ENCODE results near the gene NUP35. TPM values are rescaled to one million over a fixed set of nuclear protein-coding genes. Genes with fewer than 3 reads are reported as not detected.

NUP35 gene
- polyA plus RNA-seq, 1 donor from 2014 or later = 40.7 TPM

- H3K9ac ChIP-seq (ENCODE audit: low read length) = no peak overlapping the region
- no peaks in the 10 kb centered on the region for H3K79me2 ChIP-seq (replicated peaks; ENCODE audit: insufficient read depth, low read length)
- no peaks in the 10 kb centered on the region for H3F3A ChIP-seq (ENCODE audit: insufficient read depth, low read length, poor library complexity, severe bottlenecking)
- no peaks in the 10 kb centered on the region for H3K9me2 ChIP-seq (ENCODE audit: insufficient read depth, low read length)
- H3K36me3 ChIP-seq (ENCODE audit: insufficient read depth, low read length) = peaks cover 6% of the 10 kb centered on the region
- no peaks in the 10 kb centered on the region for H4K20me1 ChIP-seq (ENCODE audit: insufficient read depth)
- no peak overlapping the region for H3K27ac ChIP-seq (ENCODE audit: low read length)
- no peaks in the 10 kb centered on the region for H3K27me3 ChIP-seq (ENCODE audit: insufficient read depth, low read depth, low read length)
- H3K4me3 ChIP-seq (ENCODE audit: low read length) = no peak overlapping the region
- TF ChIP-seq EP300 (conservative IDR thresholded peaks at IDR 0.05; ENCODE audit: poor library complexity, severe bottlenecking) = no peak
- TF ChIP-seq SMC3 (conservative IDR thresholded peaks at IDR 0.05; ENCODE audit: poor library complexity) = no peak
- no peak for TF ChIP-seq CTCF (IDR thresholded peaks at IDR 0.05; ENCODE audit: poor library complexity, severe bottlenecking)
- no peak for TF ChIP-seq EZH2 (IDR thresholded peaks at IDR 0.05; ENCODE audit: borderline replicate concordance, insufficient read depth, low read length, poor library complexity, severe bottlenecking)
- no peak for TF ChIP-seq REST (IDR thresholded peaks at IDR 0.05; ENCODE audit: borderline replicate concordance)
- no peak for TF ChIP-seq RAD21 (conservative IDR thresholded peaks at IDR 0.05)
- no peak for TF ChIP-seq POLR2AphosphoS5 (IDR thresholded peaks at IDR 0.05)
- no peak for TF ChIP-seq MXI1 (conservative IDR thresholded peaks at IDR 0.05; ENCODE audit: poor library complexity, severe bottlenecking)
- no peak for TF ChIP-seq TAF1 (IDR thresholded peaks at IDR 0.05; ENCODE audit: low read depth)
- no peak overlapping the region for H2AFZ ChIP-seq (ENCODE audit: low read depth, low read length)
- no peaks in the 10 kb centered on the region for H3K9me3 ChIP-seq (ENCODE audit: low read length)
- H3K4me2 ChIP-seq (ENCODE audit: low read length) = no peak overlapping the region
Measured at GRCh38 chr2:183179156-183179555, 54.9 kb downstream of the NUP35 start.

GRCh38 chr2:183185534-183185933 lies 61.3 kb downstream of the NUP35 start:
- Histone ChIP-seq H3K36me3 (ENCODE audit: insufficient read depth, low read length) (peaks cover 6% of the 10 kb centered on the region), H3K27ac (ENCODE audit: low read length) (no peak overlapping the region), H2AFZ (ENCODE audit: low read depth, low read length) (no peak overlapping the region), H3K9me3 (ENCODE audit: low read length) (no peaks in the 10 kb centered on the region), H3K4me2 (ENCODE audit: low read length) (no peak overlapping the region), H3K27me3 (ENCODE audit: insufficient read depth, low read depth, low read length) (no peaks in the 10 kb centered on the region), H3K4me3 (ENCODE audit: low read length) (no peak overlapping the region), H3K79me2 (replicated peaks; ENCODE audit: insufficient read depth, low read length) (no peaks in the 10 kb centered on the region), H3K9ac (ENCODE audit: low read length) (no peak overlapping the region), H4K20me1 (ENCODE audit: insufficient read depth) (no peaks in the 10 kb centered on the region), H3K9me2 (ENCODE audit: insufficient read depth, low read length) (no peaks in the 10 kb centered on the region), H3F3A (ENCODE audit: insufficient read depth, low read length, poor library complexity, severe bottlenecking) (no peaks in the 10 kb centered on the region)
- TF ChIP-seq SMC3 (conservative IDR thresholded peaks at IDR 0.05; ENCODE audit: poor library complexity) (no peak), RAD21 (conservative IDR thresholded peaks at IDR 0.05) (no peak), EZH2 (IDR thresholded peaks at IDR 0.05; ENCODE audit: borderline replicate concordance, insufficient read depth, low read length, poor library complexity, severe bottlenecking) (no peak), EP300 (conservative IDR thresholded peaks at IDR 0.05; ENCODE audit: poor library complexity, severe bottlenecking) (no peak), REST (IDR thresholded peaks at IDR 0.05; ENCODE audit: borderline replicate concordance) (no peak), TAF1 (IDR thresholded peaks at IDR 0.05; ENCODE audit: low read depth) (no peak), MXI1 (conservative IDR thresholded peaks at IDR 0.05; ENCODE audit: poor library complexity, severe bottlenecking) (no peak), POLR2AphosphoS5 (IDR thresholded peaks at IDR 0.05) (no peak)
